ENCODE measurements around the gene ROBO1.
A peak's percentile ranks its signal among the peaks of the same experiment; 100 is the strongest.

ROBO1 gene

GRCh38 chr3:78601249-78601648, 1166.5 kb downstream of the ROBO1 start:
- DNase-seq, result no peak

- DNase-seq, result no peak
These were observed 1178.0 kb downstream of the ROBO1 start for GRCh38 chr3:78589778-78590177.

- no peak for DNase-seq
These were observed 1178.7 kb downstream of the ROBO1 start for GRCh38 chr3:78588906-78589621.

- DNase-seq, result peak; percentile 40
These were observed 1187.1 kb downstream of the ROBO1 start for GRCh38 chr3:78580681-78581080.

GRCh38 chr3:78571486-78571885, 1196.3 kb downstream of the ROBO1 start:
- DNase-seq, result no peak

GRCh38 chr3:78570496-78570895, 1197.3 kb downstream of the ROBO1 start:
- DNase-seq, result no peak

GRCh38 chr3:78569804-78570203, 1198.0 kb downstream of the ROBO1 start:
- DNase-seq, result no peak

GRCh38 chr3:78565712-78566111, 1202.1 kb downstream of the ROBO1 start:
- no peak for DNase-seq

- DNase-seq, result no peak
These were observed 1205.5 kb downstream of the ROBO1 start for GRCh38 chr3:78562328-78562727.
